GM12878 (cell line): Measurements from ENCODE around the gene STK11. TPM values are rescaled to one million over a fixed set of nuclear protein-coding genes. Genes with fewer than 3 reads are reported as not detected.

Experiments used
- ATAC-seq: fragments of 200-7000 bp; cut with Tn5 transposase; 3 replicates; pipeline ENCODE4 v1.9.1; 2020; ENCODE audit warnings: mild to moderate bottlenecking, moderate library complexity
- BruUV-seq: library from RNA; stranded (reverse); fragments of 400-500 nt; replicated peaks from 2 replicates; lab custom pipeline; 2021; lab: Mats Ljungman, UMichigan
- CTCF ChIA-PET: fragments of 300-600 bp; sonication (Branson Sonifier 250); formaldehyde crosslinking; extraction: SDS; loops from one replicate; lab custom pipeline; 2021; ENCODE audit warnings: inconsistent platforms; lab: Yijun Ruan, JAX
- POLR2A ChIA-PET: fragments of 350-600 bp; formaldehyde crosslinking; extraction: SDS; loops from one replicate; lab custom pipeline; 2021; ENCODE audit warnings: inconsistent platforms; lab: Charles Lee
- RAD21 ChIA-PET: fragments of 300-600 bp; sonication (Branson Sonifier 250); formaldehyde crosslinking; loops from one replicate; lab custom pipeline; 2023; ENCODE audit warnings: antibody characterized with exemption; ENCODE audit not compliant: unreplicated experiment; lab: Charles Lee
- SMC1A ChIA-PET: fragments of 300-600 bp; sonication (Branson Sonifier 250); formaldehyde crosslinking; loops from one replicate; lab custom pipeline; 2023; ENCODE audit not compliant: unreplicated experiment, uncharacterized antibody; lab: Charles Lee
- DNase-seq: peaks from one replicate; pipeline ENCODE4 v3.0.0-alpha.2; 2011; ENCODE audit warnings: low read depth, low spot score
- FAIRE-seq: peaks from 3 replicates; lab custom pipeline; 2011; peaks lifted over from hg19 to GRCh38; lab: Jason Lieb, UNC
- H2AFZ ChIP-seq: 2 replicates; pipeline ENCODE4 v1.6.0; 2011; ENCODE audit warnings: low read depth, low read length, control low read depth; ENCODE audit not compliant: control insufficient read depth
- H3K27ac ChIP-seq: 2 replicates; pipeline ENCODE4 v1.5.1; 2011; ENCODE audit warnings: control low read depth; ENCODE audit not compliant: control insufficient read depth, insufficient read depth
- H3K27me3 ChIP-seq, 2 experiments: replicated peaks in 1 of 2; 2 replicates each; pipeline versions ENCODE4 v1.6.0 to v1.6.1; 2011; ENCODE audit warnings: low read length in 1 of 2; ENCODE audit not compliant: control insufficient read depth in 2 of 2, insufficient read depth in 2 of 2
- H3K36me3 ChIP-seq, 2 experiments: 2 replicates each; pipeline ENCODE4 v1.5.1; 2011; ENCODE audit warnings: low read length in 1 of 2; ENCODE audit not compliant: control insufficient read depth in 2 of 2, insufficient read depth in 2 of 2
- H3K4me1 ChIP-seq: 2 replicates; pipeline ENCODE4 v1.6.1; 2011; ENCODE audit warnings: mild to moderate bottlenecking, low read length, moderate library complexity, mixed read lengths; ENCODE audit not compliant: control insufficient read depth, insufficient read depth
- H3K4me2 ChIP-seq: 2 replicates; pipeline ENCODE4 v1.6.0; 2011; ENCODE audit warnings: control low read depth; ENCODE audit not compliant: control insufficient read depth, insufficient read depth
- H3K4me3 ChIP-seq: fragments of 200-600 bp; sonication (generic); 2 replicates; pipeline ENCODE4 v1.5.1; 2016
- H3K79me2 ChIP-seq: 2 replicates; pipeline ENCODE4 v1.6.0; 2011; ENCODE audit warnings: low read length; ENCODE audit not compliant: control insufficient read depth, insufficient read depth
- H3K9ac ChIP-seq: 2 replicates; pipeline ENCODE4 v1.8.0; 2011; ENCODE audit warnings: low read length, control low read depth, mixed read lengths; ENCODE audit not compliant: control insufficient read depth, insufficient read depth
- H3K9me3 ChIP-seq: replicated peaks from 3 replicates; pipeline ENCODE4 v1.5.1; 2011; ENCODE audit warnings: mild to moderate bottlenecking, low read length; ENCODE audit not compliant: control insufficient read depth, insufficient read depth
- H4K20me1 ChIP-seq: 2 replicates; pipeline ENCODE4 v1.6.0; 2011; ENCODE audit not compliant: control insufficient read depth, insufficient read depth
- POLR2A ChIP-seq: IDR thresholded peaks from 2 replicates; pipeline ENCODE4 v1.6.1; 2011; ENCODE audit warnings: low read depth, mild to moderate bottlenecking, low read length
- POLR2AphosphoS5 ChIP-seq: IDR thresholded peaks from 2 replicates; pipeline ENCODE4 v1.6.1; 2011; ENCODE audit warnings: mild to moderate bottlenecking, low read length, inconsistent platforms
- SIN3A ChIP-seq: IDR thresholded peaks from 2 replicates; pipeline ENCODE4 v1.6.1; 2012; ENCODE audit warnings: low read depth, low read length, improper control_type of control experiment
- SIX5 ChIP-seq: IDR thresholded peaks from 2 replicates; pipeline ENCODE4 v1.6.1; 2011; ENCODE audit warnings: mild to moderate bottlenecking, low read depth, low read length, moderate library complexity; ENCODE audit not compliant: severe bottlenecking
- WGBS: methylation state at CpG from one replicate; pipeline ENCODE4 v1.1.6; 2016; ENCODE audit warnings: low lambda C conversion rate; ENCODE audit not compliant: insufficient replicate concordance, insufficient coverage; ENCODE audit errors: missing lambda C conversion rate; 5-methylcytosine and 5-hydroxymethylcytosine counted together
- in situ Hi-C: fragments of 300-500 bp; cut with MboI; formaldehyde crosslinking; loops from 9 replicates; pipeline ENCODE4 v1.14.3; 2018; ENCODE audit warnings: mixed read lengths
- intact Hi-C: fragments of 100-400 bp; cut with micrococcal nuclease; formaldehyde crosslinking; loops from one replicate; pipeline ENCODE4 v1.14.2; 2022; ENCODE audit not compliant: unreplicated experiment
- polyA plus RNA-seq, 11 experiments: library from polyadenylated mRNA; depleted of rRNA in 4 of 11; unstranded in 6 of 11; stranded (reverse) in 5 of 11; fragments of >200 nt; fragmentation: Nextera tagmentation in 4 of 11; fragmentation: Illumina TruSeq in 1 of 11; extraction: Ambion mirVana in 4 of 11; extraction: Trizol in 1 of 11; gene quantifications; 1 replicate in 1 of 11; 2 replicates in 10 of 11; pipeline versions ENCODE4 v1.2.1 to v1.2.3, GENCODE V29; 2011 to 2016; ENCODE audit warnings: inconsistent platforms in 2 of 11, missing spikeins in 2 of 11, low read depth in 1 of 11
- total RNA-seq, 4 experiments: library from RNA; depleted of rRNA in 3 of 4; stranded (reverse); fragments of >200 nt in 3 of 4; fragmentation: Illumina TruSeq in 1 of 4; extraction: Trizol in 1 of 4; gene quantifications; 2 replicates each; pipeline versions ENCODE4 v1.2.1 to v1.2.3, GENCODE V29; 2013 to 2021

STK11 gene
- total and polyA plus RNA-seq, 10 of the 15 experiments (the other 5 are each of a cell fraction or from before 2014, with no cell fraction given) = 0.33 to 71.0 (median 23.8) TPM

- FAIRE-seq = no peak
- POLR2A ChIA-PET = no interaction called here
Observed at GRCh38 chr19:1163283-1163933, 42.2 kb upstream of the STK11 start.

GRCh38 chr19:1163934-1164683 lies 41.5 kb upstream of the STK11 start:
- no TSS peak for BruUV-seq
- H3K27ac ChIP-seq = no peak overlapping the region
- intact Hi-C loops (no loop called here), in situ Hi-C loops (no loop called here)
- no peaks in the 10 kb centered on the region for H4K20me1 ChIP-seq
- H3K4me3 ChIP-seq = no peak overlapping the region
- ChIA-PET POLR2A (no interaction called here), RAD21 (no interaction called here), CTCF (no interaction called here), SMC1A (no interaction called here)
- no peak for TF ChIP-seq SIN3A
- TF ChIP-seq SIX5 = no peak
- peaks cover 1% of the 10 kb centered on the region; the same call in 1 of the 3 replicates for H3K9me3 ChIP-seq
- WGBS = 68% methylated on average over 18 of the region's 20 CpGs
- no peak overlapping the region for H3K9ac ChIP-seq
- peaks cover 5% of the 10 kb centered on the region in 2 experiments; a peak in 3 of 4 replicates for H3K36me3 ChIP-seq
- no peak for ATAC-seq
- H3K79me2 ChIP-seq = peaks cover 8% of the 10 kb centered on the region
- H2AFZ ChIP-seq = no peak overlapping the region
- DNase-seq = no peak
- H3K4me2 ChIP-seq = no peak overlapping the region
- FAIRE-seq = no peak
- H3K27me3 ChIP-seq = no peaks in the 10 kb centered on the region
- no peaks in the 10 kb centered on the region for H3K4me1 ChIP-seq

More at GRCh38 chr19:1163283-1163933, 42.2 kb upstream of the STK11 start:
- Histone ChIP-seq H3K79me2 (peaks cover 4% of the 10 kb centered on the region), H3K27me3 (no peaks in the 10 kb centered on the region), H3K4me3 (no peak overlapping the region), H3K9ac (no peak overlapping the region), H3K27ac (no peak overlapping the region), H3K4me2 (no peak overlapping the region), H2AFZ (no peak overlapping the region), H4K20me1 (no peaks in the 10 kb centered on the region), H3K36me3 (peaks cover 2 to 5% of the 10 kb centered on the region in 2 experiments; a peak in 3 of 4 replicates), H3K9me3 (peaks cover 1% of the 10 kb centered on the region; the same call in 1 of the 3 replicates), H3K4me1 (no peaks in the 10 kb centered on the region)
- ChIA-PET RAD21 (no interaction called here), CTCF (no interaction called here), SMC1A (no interaction called here)
- no peak for DNase-seq
- 0 out of 2 replicates have a peak, but pooled peaks have one; percentile 13 for TF ChIP-seq POLR2AphosphoS5
- no peak for TF ChIP-seq SIN3A
- 0 out of 2 replicates have a peak, but pooled peaks have one; percentile 13 for TF ChIP-seq POLR2A
- in situ Hi-C loops (no loop called here), intact Hi-C loops (no loop called here)
- BruUV-seq = no TSS peak
- no peak for ATAC-seq
- WGBS = 99% methylated on average over 41 of the region's 41 CpGs
